Activated CD8-positive, alpha-beta T cell treated with anti-CD3 and anti-CD28 coated beads for 36 hours (primary cell): ENCODE data around the gene SPOCK2. TPM values are rescaled to one million over a fixed set of nuclear protein-coding genes. Genes with fewer than 3 reads are reported as not detected.
A peak's percentile ranks its signal among the peaks of the same experiment; 100 is the strongest.
"Not testable (repeated sequence)": the region's sequence is repeated elsewhere in the genome, so short reads cannot be mapped to it uniquely, and the experiment has no call there.

Source experiments
- ATAC-seq: fragments of 200-7000 bp; cut with Tn5 transposase; one replicate; pipeline ENCODE4 v1.10.0; 2021; ENCODE audit warnings: mild to moderate bottlenecking, moderate library complexity
- CTCF ChIA-PET: fragments of 350-600 bp; sonication (Branson Sonifier 250); formaldehyde crosslinking; loops from one replicate; lab custom pipeline; 2021; ENCODE audit warnings: antibody characterized with exemption; lab: Charles Lee
- POLR2A ChIA-PET: fragments of 350-600 bp; sonication (Branson Sonifier 250); formaldehyde crosslinking; loops from one replicate; lab custom pipeline; 2021; ENCODE audit warnings: antibody characterized with exemption; lab: Charles Lee
- DNase-seq: peaks from one replicate; pipeline ENCODE4 v3.0.0-alpha.2; 2020
- H3K27ac Mint-ChIP-seq: one replicate; pipeline ENCODE4 v1.8.0; 2021; ENCODE audit warnings: mild to moderate bottlenecking, mixed read lengths
- H3K27me3 Mint-ChIP-seq: one replicate; pipeline ENCODE4 v1.8.0; 2021; ENCODE audit warnings: mixed read lengths
- H3K36me3 Mint-ChIP-seq: one replicate; pipeline ENCODE4 v1.8.0; 2021; ENCODE audit warnings: low read depth, mixed read lengths
- H3K4me1 Mint-ChIP-seq: one replicate; pipeline ENCODE4 v1.8.0; 2021; ENCODE audit warnings: low read depth, mixed read lengths
- H3K4me3 Mint-ChIP-seq: one replicate; pipeline ENCODE4 v1.8.0; 2021; ENCODE audit warnings: mild to moderate bottlenecking, moderate library complexity, mixed read lengths
- H3K9me3 Mint-ChIP-seq: one replicate; pipeline ENCODE4 v1.8.0; 2021; ENCODE audit warnings: mixed read lengths
- intact Hi-C: fragments of 100-400 bp; cut with micrococcal nuclease; formaldehyde crosslinking; loops from one replicate; pipeline ENCODE4 v1.10.0; 2022
- total RNA-seq, 2 experiments: library from RNA; stranded (reverse); gene quantifications; one replicate each; pipeline ENCODE4 v1.2.3, GENCODE V29; 2021
- TF ChIP-seq, protein P1 (sequence below): fragments of 200-600 bp; IDR thresholded peaks from one replicate; pipeline ENCODE4 v1.8.0; 2022; ENCODE audit warnings: antibody characterized with exemption, mild to moderate bottlenecking

SPOCK2 gene
- total RNA-seq, 2 experiments from 2014 or later = 134 to 135 TPM

DNA sequence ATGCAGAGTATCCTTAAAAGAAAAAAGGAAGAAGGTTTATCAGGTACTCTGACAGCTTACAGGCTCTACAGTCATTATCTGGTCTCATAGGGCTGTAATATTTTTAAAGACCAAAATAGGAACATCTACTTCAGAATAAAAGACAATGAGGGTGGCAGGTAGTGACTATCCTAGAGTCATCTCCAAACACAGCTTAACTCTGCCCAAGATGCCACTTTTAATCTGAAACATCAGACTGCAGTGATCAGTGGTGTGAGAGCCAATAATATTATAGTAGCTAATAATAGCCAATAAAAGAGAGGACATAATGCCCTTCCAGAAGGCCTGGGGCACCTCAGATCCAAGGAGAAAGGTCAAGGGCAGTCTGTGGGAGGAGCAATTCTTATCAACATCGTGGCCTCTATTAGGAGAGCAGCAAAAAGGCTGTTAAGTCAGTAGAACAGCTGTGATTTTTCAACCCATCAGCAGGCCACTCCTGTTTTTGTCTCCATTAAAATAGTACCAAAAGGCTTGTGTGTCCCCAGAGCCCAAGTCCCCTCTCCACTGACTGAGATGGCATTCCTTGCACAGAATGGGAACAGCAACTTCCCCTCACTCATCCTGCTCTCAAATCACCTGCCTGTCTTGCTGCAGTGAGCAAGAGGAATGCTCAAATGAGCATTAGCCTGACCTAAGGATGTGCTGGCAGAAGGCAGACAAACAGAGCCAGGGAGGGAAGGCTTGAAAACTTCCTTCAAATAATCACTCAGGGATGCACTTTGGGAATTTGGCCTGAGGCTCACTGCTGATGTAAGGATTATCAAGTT is 20.7 kb upstream of the SPOCK2 start:
- POLR2A ChIA-PET = interaction anchor here (0.7 to 2.0 kb wide), 5 partner anchors 9 to 107 kb away, joined by 3 to 8 read pairs (median 4); partner anchors contain the start of genes ANAPC16, ASCC1 and SPOCK2

DNA sequence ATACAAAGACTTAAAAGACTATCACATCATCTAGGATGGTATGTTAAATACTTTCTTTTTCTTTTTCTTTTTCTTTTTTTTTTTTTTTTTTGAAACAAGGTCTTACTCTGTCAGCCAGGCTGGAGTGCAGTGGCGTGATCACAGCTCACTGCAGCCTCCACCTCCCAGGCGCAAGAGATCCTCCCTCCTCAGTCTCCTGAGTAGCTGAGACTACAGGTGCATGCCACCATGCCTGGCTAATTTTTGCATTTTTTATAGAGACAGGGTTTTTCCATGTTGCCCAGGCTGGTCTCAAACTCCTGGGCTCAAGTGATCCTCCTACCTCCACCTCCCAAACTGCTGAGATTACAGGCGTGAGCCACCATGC is 19.6 kb upstream of the SPOCK2 start:
- intact Hi-C loops, H3K27me3 Mint-ChIP-seq, DNase-seq, H3K9me3 Mint-ChIP-seq: not testable (repeated sequence)
- ChIA-PET CTCF (interaction anchor here (0.9 to 2.7 kb wide), 14 partner anchors 9 to 224 kb away, joined by 3 to 11 read pairs (median 5); partner anchors contain the start of gene SPOCK2), POLR2A (interaction anchor here (0.7 to 2.0 kb wide), 8 partner anchors 8 to 220 kb away, joined by 3 to 8 read pairs (median 4); partner anchors contain the start of genes ANAPC16, ASCC1 and SPOCK2)
- peaks cover 35% of the 10 kb centered on the region for H3K36me3 Mint-ChIP-seq
- peak; percentile 25 for ATAC-seq
- peaks cover 70% of the 10 kb centered on the region for H3K4me1 Mint-ChIP-seq
- H3K27ac Mint-ChIP-seq = peak overlapping the region; percentile 86
- peak overlapping the region; percentile 69 for H3K4me3 Mint-ChIP-seq

More for the DNA sequence above, 20.7 kb upstream of the SPOCK2 start:
- peaks cover 28% of the 10 kb centered on the region for H3K36me3 Mint-ChIP-seq
- TF ChIP-seq, protein P1, sequence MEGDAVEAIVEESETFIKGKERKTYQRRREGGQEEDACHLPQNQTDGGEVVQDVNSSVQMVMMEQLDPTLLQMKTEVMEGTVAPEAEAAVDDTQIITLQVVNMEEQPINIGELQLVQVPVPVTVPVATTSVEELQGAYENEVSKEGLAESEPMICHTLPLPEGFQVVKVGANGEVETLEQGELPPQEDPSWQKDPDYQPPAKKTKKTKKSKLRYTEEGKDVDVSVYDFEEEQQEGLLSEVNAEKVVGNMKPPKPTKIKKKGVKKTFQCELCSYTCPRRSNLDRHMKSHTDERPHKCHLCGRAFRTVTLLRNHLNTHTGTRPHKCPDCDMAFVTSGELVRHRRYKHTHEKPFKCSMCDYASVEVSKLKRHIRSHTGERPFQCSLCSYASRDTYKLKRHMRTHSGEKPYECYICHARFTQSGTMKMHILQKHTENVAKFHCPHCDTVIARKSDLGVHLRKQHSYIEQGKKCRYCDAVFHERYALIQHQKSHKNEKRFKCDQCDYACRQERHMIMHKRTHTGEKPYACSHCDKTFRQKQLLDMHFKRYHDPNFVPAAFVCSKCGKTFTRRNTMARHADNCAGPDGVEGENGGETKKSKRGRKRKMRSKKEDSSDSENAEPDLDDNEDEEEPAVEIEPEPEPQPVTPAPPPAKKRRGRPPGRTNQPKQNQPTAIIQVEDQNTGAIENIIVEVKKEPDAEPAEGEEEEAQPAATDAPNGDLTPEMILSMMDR = no peak
- H3K27me3 Mint-ChIP-seq = no peaks in the 10 kb centered on the region
- no peak for DNase-seq
- ATAC-seq = peak; percentile 28
- H3K9me3 Mint-ChIP-seq = no peaks in the 10 kb centered on the region
- H3K4me3 Mint-ChIP-seq = peak overlapping the region; percentile 69
- intact Hi-C loops = no loop called here
- CTCF ChIA-PET = interaction anchor here (1.0 to 2.1 kb wide), 14 partner anchors 10 to 166 kb away, joined by 3 to 11 read pairs (median 5); partner anchors contain the start of gene SPOCK2
- peaks cover 70% of the 10 kb centered on the region for H3K4me1 Mint-ChIP-seq
- H3K27ac Mint-ChIP-seq = peak overlapping the region; percentile 86

DNA sequence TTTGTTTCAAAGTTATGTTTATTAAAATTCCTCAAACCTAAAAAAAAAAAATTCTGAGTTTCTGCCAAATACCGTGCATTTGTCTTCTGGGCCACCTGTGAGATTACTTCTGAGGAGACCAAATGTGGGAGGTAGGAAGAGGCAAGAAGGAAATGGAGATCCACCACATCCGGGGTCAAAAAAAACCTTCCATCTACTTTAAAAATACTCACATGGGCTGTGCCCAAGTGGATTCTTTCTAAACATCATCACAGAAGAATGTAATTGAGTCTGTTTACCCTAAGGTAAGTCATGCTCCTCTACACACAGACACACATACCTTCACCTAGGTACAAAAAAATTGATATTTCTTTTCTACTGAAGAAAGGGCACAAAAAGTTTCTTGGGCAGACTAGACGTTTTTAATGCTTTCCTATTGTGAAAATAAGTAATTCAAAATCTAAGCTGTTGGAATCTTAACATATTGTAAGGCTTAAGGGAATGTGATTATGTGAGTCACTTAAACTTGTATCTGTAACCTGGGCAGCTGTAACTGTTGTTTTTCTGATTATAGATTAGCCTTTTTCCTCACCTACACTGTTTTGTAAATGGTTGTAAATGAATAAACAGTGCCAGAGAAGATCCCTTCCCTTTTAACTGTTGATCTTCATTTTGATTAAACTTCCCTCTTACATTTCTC is 19.1 kb upstream of the SPOCK2 start:
- Mint-ChIP-seq H3K9me3 (no peaks in the 10 kb centered on the region), H3K27ac (peak overlapping the region; percentile 86), H3K27me3 (no peaks in the 10 kb centered on the region), H3K36me3 (peaks cover 40% of the 10 kb centered on the region), H3K4me3 (peak overlapping the region; percentile 69), H3K4me1 (peaks cover 70% of the 10 kb centered on the region)
- intact Hi-C loops = no loop called here
- DNase-seq = peak; percentile 56
- ChIA-PET CTCF (interaction anchor here (0.9 to 2.7 kb wide), 13 partner anchors 11 to 225 kb away, joined by 3 to 11 read pairs (median 5); partner anchors contain the start of gene SPOCK2), POLR2A (interaction anchor here (0.5 to 2.0 kb wide), 7 partner anchors 9 to 220 kb away, joined by 3 to 8 read pairs (median 3); partner anchors contain the start of gene SPOCK2)
- peak; percentile 56 for ATAC-seq
- TF ChIP-seq, protein P1 = no peak

DNA sequence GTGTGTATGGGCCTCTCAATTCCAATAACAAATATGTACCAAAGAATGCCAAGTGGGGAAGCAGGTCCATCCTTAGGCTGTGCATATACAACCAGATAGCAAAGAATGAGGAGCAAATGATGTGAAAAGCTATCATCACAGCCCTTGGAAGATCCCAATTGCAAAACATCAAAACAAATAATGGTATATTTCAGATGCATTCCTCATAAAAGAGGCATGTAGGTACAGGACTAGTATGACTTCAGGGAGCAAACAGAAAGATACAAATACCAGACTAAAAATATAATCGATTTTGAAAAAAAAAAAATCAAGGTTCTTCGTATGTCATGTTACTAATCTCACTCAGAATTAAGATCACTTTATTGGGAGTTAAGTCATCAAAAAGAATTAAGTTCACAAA is 18.5 kb upstream of the SPOCK2 start:
- H3K27ac Mint-ChIP-seq = peak overlapping the region; percentile 86
- DNase-seq (no peak), ATAC-seq (no peak)
- peak overlapping the region; percentile 69 for H3K4me3 Mint-ChIP-seq
- TF ChIP-seq, protein P1 = no peak
- no peaks in the 10 kb centered on the region for H3K9me3 Mint-ChIP-seq
- intact Hi-C loops = no loop called here
- H3K4me1 Mint-ChIP-seq = peaks cover 76% of the 10 kb centered on the region
- ChIA-PET POLR2A (interaction anchor here (0.5 to 1.2 kb wide), 5 partner anchors 10 to 220 kb away, joined by 3 to 7 read pairs (median 3); no protein-coding TSS in a partner anchor), CTCF (interaction anchor here (1.2 to 2.7 kb wide), 4 partner anchors 13 to 19 kb away, joined by 4 to 10 read pairs (median 4); partner anchors contain the start of gene SPOCK2)
- peaks cover 42% of the 10 kb centered on the region for H3K36me3 Mint-ChIP-seq
- H3K27me3 Mint-ChIP-seq = no peaks in the 10 kb centered on the region
